ENCODE measurements around the gene CMIP.
"Not testable (repeated sequence)": the region's sequence is repeated elsewhere in the genome, so short reads cannot be mapped to it uniquely, and the experiment has no call there.

The CMIP gene

GRCh38 chr16:81444448-81445121, at the start of gene CMIP:
TSS of gene CMIP (plus strand) at chr16:81444808.
- peak; percentile 97 for DNase-seq (ENCODE audit: low spot score)

- no peak for DNase-seq (ENCODE audit: low spot score)
These were observed 49.5 kb upstream of the CMIP start for GRCh38 chr16:81394966-81395655.

GRCh38 chr16:81397058-81397878, 47.3 kb upstream of the CMIP start:
- no peak for DNase-seq (ENCODE audit: low spot score)

GRCh38 chr16:81397879-81398520, 46.6 kb upstream of the CMIP start:
- no peak for DNase-seq (ENCODE audit: low spot score)

- no peak for DNase-seq (ENCODE audit: low spot score)
These were observed 44.7 kb upstream of the CMIP start for GRCh38 chr16:81399909-81400308.

- no peak for DNase-seq (ENCODE audit: low spot score)
These were observed 43.3 kb upstream of the CMIP start for GRCh38 chr16:81401035-81401950.

GRCh38 chr16:81403208-81403600, 41.4 kb upstream of the CMIP start:
- DNase-seq (ENCODE audit: low spot score): no peak

GRCh38 chr16:81403601-81404391, 40.8 kb upstream of the CMIP start:
- DNase-seq (ENCODE audit: low spot score): peak; percentile 89

- DNase-seq (ENCODE audit: low spot score): not testable (repeated sequence)
These were observed 39.6 kb upstream of the CMIP start for GRCh38 chr16:81405002-81405401.

- DNase-seq (ENCODE audit: low spot score): no peak
These were observed 38.9 kb upstream of the CMIP start for GRCh38 chr16:81405702-81406113.

GRCh38 chr16:81408409-81408950, 36.1 kb upstream of the CMIP start:
- DNase-seq (ENCODE audit: low spot score): no peak

GRCh38 chr16:81409016-81409556, 35.5 kb upstream of the CMIP start:
- DNase-seq (ENCODE audit: low spot score): peak; percentile 65

- DNase-seq (ENCODE audit: low spot score): no peak
These were observed 33.8 kb upstream of the CMIP start for GRCh38 chr16:81410643-81411293.

- DNase-seq (ENCODE audit: low spot score): no peak
These were observed 31.2 kb upstream of the CMIP start for GRCh38 chr16:81413245-81413990.

GRCh38 chr16:81415751-81416150, 28.9 kb upstream of the CMIP start:
- DNase-seq (ENCODE audit: low spot score): no peak

- DNase-seq (ENCODE audit: low spot score): no peak
These were observed 27.9 kb upstream of the CMIP start for GRCh38 chr16:81416749-81417148.

- DNase-seq (ENCODE audit: low spot score): no peak
These were observed 27.4 kb upstream of the CMIP start for GRCh38 chr16:81417210-81417609.

GRCh38 chr16:81419806-81420205, 24.8 kb upstream of the CMIP start:
- DNase-seq (ENCODE audit: low spot score): no peak

- DNase-seq (ENCODE audit: low spot score): no peak
These were observed 23.5 kb upstream of the CMIP start for GRCh38 chr16:81421126-81421525.

Data from D341Med (cell line).